LoVo (cell line): ENCODE measurements around the gene DYRK1B.
A peak's percentile ranks its signal among the peaks of the same experiment; 100 is the strongest.

Experiments
- DNase-seq: peaks from one replicate; pipeline ENCODE4 v3.0.0-alpha.2; 2016; ENCODE audit warnings: low spot score

DYRK1B gene

GRCh38 chr19:39809368-39809767 lies 24.6 kb downstream of the DYRK1B start:
- no peak for DNase-seq

- peak; percentile 2 for DNase-seq
Measured at GRCh38 chr19:39808688-39809087, 25.3 kb downstream of the DYRK1B start.

DNA sequence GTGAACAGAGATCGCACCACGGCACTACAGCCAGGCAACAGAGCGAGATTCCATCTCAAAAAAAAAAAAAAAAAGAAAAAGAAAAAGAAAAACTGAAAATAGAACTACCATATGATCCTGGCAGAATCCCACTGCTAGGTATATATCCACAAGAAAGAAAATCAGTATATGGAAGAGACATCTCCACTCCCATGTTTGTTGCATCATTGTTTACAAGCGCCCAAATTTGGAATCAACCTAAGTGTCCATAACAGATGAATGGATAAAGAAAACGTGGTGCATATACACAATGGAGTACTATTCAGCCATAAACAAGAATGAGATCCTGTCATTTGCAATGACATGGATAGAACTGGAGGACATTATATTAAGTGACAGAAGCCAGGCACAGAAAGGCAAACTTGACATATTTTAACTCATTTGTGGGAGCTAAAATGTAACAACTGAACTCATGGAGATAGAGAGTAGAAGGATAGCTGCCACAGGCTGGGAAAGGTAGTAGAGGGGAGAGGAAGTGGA lies 26.1 kb downstream of the DYRK1B start:
- DNase-seq = no peak

GRCh38 chr19:39805104-39805503 lies 28.9 kb downstream of the DYRK1B start:
- no peak for DNase-seq

DNA sequence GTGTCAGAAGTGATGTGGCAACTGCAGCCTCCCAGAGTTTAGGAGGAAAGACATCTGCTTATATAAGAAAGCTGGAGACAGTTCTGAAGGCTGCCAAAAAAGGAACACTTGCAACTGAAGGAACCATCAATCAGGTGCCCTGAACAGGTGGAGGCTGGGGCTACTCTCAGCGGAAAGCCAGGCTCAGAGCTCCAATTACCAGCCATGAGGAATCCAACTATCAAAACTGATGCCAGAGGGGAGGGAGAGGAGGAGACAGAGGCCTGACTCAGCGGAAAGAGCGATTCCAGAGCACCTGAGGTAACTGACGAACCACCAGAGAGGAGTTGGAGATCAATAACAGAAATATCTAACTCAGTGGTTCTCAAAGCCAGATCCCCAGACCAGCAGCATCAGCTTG lies 31.0 kb downstream of the DYRK1B start:
- no peak for DNase-seq

GRCh38 chr19:39797083-39797482 lies 36.9 kb downstream of the DYRK1B start:
- no peak for DNase-seq

DNA sequence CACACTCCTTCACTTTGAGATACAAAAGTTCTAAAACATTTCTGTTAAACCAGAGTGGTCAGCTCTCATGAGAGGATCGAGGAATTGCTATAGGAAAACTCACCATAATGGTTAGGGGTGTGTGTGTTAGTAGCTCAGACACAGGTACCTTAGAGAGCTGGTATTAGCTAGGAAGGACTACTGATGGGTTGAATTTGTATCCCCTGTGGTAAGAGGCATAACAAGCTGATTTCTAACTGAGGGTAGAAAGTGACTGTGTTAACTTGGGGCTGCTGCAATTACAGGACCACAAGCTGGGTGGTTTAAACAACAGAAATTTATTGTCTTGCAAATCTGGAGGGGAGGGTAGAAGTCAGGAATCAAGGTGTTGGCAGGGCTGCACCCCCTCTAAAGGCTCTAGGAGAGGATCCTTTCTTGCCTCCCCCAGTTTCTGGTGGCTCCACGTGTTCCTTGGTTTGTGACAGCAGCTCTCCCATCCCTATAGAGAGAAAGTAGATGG lies 37.9 kb downstream of the DYRK1B start:
- DNase-seq = no peak

DNA sequence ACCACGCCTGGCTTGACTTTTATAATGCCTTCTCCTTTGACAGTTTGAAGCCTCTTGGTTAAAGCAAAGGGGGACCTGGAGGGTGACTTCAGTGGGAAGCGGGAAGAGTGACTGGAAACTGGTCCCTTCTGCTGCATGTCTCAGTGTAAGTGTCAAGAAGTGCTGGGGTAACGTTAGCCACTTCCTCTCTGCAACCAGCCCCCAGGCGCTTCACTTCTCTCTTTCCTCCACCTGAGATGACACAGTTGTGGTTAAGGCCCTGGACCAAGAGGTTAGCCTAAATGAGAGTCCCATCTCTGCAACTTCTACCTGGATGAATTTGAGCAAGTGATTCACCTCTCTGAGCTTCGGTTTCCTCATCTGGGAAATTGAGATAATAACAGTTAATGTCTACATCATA lies 39.0 kb downstream of the DYRK1B start:
- DNase-seq = no peak

DNA sequence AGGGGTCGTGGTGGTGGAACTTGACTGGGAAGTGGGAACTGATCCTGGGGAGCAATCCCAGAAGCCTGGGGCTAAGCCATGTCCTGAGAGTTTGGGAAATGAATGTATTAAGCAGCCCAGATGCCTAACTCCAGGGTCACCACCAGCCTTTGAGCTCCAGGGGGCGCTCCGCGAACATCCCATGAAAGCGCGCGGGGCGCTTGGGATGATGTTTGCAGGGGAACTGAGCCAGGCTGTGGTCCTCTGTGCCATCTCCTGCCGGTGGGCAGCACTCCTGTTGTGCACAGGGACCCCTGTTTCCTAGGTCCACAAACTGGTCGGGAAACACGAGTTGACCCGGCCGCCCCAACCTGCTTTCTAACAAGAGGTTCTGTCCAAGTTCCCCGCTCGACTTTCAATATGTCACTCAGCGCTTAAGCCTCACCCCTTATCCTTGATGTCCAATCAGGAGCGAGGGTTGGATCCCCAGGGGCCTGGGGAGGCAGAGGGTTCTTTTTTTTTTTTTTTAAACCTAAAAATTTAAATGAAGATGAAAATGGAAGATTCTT lies 40.9 kb downstream of the DYRK1B start:
- peak; percentile 60 for DNase-seq

DNA sequence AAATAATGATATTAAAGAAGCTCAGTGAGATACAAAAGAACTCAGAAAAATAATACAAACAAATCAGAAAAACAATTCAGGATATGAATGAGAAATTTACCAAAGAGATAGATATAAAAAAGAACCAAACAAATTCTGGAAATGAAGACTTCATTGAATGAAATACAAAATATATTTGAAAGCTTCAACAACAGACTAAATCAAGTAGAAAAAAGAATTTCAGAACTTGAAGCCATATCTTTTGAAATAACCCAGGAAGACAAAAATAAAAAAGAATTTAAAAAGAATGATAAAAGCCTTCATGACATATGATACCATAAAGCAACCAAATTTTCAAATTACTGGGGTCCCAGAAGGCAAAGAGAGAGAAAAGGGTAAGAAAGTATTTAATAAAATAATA lies 45.7 kb downstream of the DYRK1B start:
- no peak for DNase-seq

DNA sequence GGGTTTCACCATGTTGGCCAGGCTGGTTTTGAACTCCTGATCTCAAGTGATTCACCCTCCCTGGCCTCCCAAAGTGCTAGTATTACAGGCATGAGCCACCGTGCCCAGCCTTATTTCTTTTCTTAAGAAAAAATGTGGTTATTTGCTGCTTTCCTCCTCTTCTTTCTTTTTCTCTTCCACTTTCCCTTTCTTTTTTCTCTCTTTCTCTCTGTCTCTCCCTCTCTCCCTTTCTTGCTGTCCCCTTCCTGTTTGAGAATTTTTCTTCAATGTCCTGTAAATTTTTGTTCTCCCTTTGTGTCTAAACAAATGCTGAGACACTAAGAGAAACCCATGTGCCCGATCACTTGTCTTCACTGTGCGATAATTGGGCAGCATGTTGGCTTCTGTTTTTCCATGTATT lies 53.1 kb downstream of the DYRK1B start:
- no peak for DNase-seq

DNA sequence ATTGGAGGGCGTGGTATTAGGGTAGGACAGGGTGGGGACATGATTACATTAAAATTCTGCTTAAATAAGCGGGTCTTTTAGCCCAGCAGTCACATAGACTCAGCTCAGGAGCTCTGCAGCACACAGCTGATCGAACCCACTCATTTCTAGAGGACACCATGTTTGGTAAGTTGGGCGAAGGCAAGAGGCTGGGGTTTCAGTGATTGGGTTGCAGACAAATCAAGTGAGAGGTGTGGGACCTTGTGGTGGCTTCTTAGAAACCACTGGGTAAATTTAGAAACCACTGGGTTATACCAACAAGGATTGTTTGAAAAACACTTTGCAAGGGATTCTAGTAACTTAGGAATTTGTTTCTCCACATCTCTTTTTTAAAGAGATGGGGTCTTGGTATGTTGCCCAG lies 55.2 kb downstream of the DYRK1B start, which contains the start of gene LEUTX:
TSS of gene LEUTX (plus strand) at position 92 of the 400 bp plus-strand sequence. CDS start at position 159, 67 bp downstream.
- no peak for DNase-seq
